GM06990 (cell line): Measurements from ENCODE around the gene ITPRID1.
"Not testable (repeated sequence)": the region's sequence is repeated elsewhere in the genome, so short reads cannot be mapped to it uniquely, and the experiment has no call there.

ENCODE experiments used
- DNase-seq: peaks from one replicate; pipeline ENCODE4 v3.0.0-alpha.2; 2011; ENCODE audit not compliant: insufficient read length; ENCODE audit errors: extremely low read depth
- H3K27me3 ChIP-seq: replicated peaks from 2 replicates; pipeline ENCODE4 v1.6.0; 2011; ENCODE audit warnings: low read length; ENCODE audit not compliant: control insufficient read depth, insufficient read depth
- H3K36me3 ChIP-seq: 2 replicates; pipeline ENCODE4 v1.5.1; 2011; ENCODE audit warnings: low read length; ENCODE audit not compliant: control insufficient read depth, insufficient read depth
- H3K4me3 ChIP-seq: replicated peaks from 2 replicates; pipeline ENCODE4 v1.5.1; 2011; ENCODE audit warnings: low read depth, mild to moderate bottlenecking, control low read depth, low read length
- TF ChIP-seq, protein P1 (sequence below): IDR thresholded peaks from 2 replicates; pipeline ENCODE4 v1.5.1; 2011; ENCODE audit warnings: low read length, control low read depth, mild to moderate bottlenecking, inconsistent platforms; ENCODE audit not compliant: insufficient read depth, poor library complexity, severe bottlenecking

Gene ITPRID1

DNA sequence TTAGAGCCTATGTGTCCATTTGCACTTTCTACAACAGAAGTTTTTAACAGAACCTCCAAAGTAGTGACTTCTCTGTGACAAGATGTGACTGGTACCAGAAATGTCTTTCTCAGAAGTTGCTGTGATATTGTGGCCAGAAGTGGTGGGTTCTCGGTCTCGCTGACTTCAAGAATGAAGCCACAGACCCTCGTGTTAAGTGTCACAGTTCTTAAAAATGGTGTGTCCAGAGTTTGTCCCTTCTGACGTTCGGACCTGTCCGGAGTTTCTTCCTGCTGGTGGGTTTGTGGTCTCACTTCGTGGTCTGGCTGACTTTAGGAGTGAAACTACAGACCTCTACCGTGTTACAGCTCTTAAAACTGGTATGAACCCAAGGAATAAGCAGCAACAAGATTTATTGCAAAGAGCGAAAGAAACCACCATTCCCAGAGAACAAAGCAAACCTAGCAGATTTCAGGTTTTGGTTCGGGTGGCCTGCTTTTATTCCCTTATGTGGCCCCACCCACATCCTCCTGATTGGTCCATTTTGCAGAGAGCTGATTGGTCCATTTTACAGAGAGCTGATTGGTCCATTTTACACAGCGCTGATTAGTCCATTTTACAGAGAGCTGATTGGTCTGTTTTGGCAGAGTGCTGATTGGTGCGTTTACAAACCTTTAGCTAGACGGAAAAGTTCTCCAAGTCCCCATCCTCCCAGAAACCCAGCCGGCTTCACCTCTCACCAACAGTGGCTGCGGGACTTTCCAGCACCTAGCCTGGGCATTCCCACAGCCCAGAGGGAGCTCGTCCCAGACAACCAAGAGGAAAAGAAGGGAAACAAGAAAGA is 3.0 kb downstream of the ITPRID1 start:
- no peaks in the 10 kb centered on the region for H3K36me3 ChIP-seq
- DNase-seq, result no peak
- no peak overlapping the region for H3K4me3 ChIP-seq
- no peaks in the 10 kb centered on the region for H3K27me3 ChIP-seq
- TF ChIP-seq, protein P1, sequence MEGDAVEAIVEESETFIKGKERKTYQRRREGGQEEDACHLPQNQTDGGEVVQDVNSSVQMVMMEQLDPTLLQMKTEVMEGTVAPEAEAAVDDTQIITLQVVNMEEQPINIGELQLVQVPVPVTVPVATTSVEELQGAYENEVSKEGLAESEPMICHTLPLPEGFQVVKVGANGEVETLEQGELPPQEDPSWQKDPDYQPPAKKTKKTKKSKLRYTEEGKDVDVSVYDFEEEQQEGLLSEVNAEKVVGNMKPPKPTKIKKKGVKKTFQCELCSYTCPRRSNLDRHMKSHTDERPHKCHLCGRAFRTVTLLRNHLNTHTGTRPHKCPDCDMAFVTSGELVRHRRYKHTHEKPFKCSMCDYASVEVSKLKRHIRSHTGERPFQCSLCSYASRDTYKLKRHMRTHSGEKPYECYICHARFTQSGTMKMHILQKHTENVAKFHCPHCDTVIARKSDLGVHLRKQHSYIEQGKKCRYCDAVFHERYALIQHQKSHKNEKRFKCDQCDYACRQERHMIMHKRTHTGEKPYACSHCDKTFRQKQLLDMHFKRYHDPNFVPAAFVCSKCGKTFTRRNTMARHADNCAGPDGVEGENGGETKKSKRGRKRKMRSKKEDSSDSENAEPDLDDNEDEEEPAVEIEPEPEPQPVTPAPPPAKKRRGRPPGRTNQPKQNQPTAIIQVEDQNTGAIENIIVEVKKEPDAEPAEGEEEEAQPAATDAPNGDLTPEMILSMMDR, result no peak

DNA sequence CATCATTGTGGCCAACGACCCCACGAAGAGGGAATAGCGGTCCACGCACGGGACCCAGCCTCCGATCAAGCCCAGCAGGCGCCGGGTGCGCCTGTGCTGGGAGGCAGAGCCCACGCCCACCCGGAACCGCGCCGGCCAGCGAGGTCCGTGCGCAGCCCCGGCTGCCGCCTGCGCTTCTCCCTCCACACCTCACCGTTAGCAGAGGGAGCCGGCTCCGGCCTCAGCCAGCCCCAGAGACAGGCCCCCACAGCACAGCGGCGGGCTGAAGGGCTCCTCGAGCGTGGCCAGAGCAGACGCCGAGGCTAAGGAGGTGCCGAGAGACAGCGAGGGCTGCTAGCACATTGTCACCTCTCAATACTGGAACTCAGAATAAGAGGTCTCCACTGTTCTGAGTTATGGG is 3.6 kb downstream of the ITPRID1 start:
- no peak for DNase-seq
- no peaks in the 10 kb centered on the region for H3K36me3 ChIP-seq
- TF ChIP-seq, protein P1, result no peak

DNA sequence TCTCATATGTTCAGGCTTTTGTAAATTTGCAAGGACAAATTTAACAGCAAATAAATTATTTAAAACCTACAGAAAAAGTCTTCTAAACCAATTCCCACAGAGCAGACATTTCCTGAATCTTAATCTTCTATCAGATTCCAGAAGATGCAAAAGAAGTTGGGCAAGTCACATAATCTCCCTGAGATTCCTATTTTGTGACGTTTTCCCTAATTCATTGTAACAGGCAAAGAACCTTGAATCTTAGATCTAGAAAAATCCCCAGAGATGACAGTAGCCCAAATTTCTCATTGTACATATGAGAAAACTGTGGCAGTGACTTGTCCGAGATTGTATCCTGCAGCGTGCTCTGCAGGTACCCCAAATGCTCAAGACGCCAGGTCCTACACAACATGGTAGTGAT is 4.9 kb downstream of the ITPRID1 start:
- Histone ChIP-seq H3K4me3 (no peak overlapping the region), H3K27me3 (no peaks in the 10 kb centered on the region), H3K36me3 (no peaks in the 10 kb centered on the region)
- DNase-seq, result no peak
- TF ChIP-seq, protein P1, result no peak

More for the DNA sequence above, 3.6 kb downstream of the ITPRID1 start:
- Histone ChIP-seq H3K4me3 (no peak overlapping the region), H3K27me3 (no peaks in the 10 kb centered on the region)

DNA sequence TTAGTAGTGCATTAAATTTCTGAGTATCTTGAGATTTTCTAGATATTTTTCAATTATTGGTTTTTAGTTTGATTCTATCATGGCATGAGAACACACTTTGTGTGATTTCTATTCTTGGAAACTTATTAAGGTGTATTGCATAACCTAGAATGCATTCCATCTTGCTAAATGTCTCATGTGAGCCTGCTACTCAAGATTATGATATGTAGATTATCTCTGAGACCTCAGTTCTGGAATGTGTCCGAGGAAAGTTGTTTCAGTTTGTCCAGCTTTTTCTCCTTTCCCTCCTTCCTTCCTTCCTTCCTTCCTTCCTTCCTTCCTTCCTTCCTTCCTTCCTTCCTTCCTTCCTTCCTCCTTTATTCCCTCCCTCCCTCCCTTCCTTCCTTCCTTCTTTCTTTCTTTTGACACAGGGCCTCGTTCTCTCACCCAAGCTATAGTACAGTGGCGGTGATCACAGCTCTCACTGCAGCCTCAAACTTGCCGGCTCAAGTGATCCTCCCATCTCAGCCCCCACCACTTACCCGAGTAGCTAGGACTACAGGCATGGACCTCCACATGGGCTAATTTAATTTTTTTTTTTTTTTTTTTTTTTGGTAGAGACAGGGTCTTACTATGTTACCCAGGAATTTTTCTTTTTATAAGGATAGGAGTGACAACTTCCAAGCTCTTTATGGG is 7.6 kb downstream of the ITPRID1 start:
- no peak overlapping the region for H3K4me3 ChIP-seq
- no peak for DNase-seq
- no peaks in the 10 kb centered on the region for H3K27me3 ChIP-seq
- H3K36me3 ChIP-seq, result no peaks in the 10 kb centered on the region
- TF ChIP-seq, protein P1, result no peak

DNA sequence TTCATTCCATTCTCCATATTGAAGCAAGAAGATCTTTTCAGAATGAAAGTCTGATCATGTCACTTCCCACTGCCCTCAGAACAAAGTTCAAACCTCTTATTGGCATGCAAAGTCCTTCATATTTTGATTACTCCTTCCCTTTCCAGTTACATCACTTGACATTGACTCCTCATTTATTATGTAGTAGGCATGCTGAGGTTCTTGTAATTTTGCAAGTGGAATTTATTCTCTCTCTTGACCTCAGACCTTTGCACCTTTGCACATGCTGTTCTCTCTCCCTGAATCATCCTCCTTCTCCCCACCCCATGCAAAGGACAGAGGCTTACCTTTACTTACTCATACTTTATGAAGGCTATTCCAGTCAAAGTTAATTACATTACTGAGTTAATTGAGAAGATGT is 13.0 kb downstream of the ITPRID1 start:
- no peak overlapping the region for H3K4me3 ChIP-seq
- no peaks in the 10 kb centered on the region for H3K27me3 ChIP-seq
- H3K36me3 ChIP-seq, result no peaks in the 10 kb centered on the region
- DNase-seq, result no peak
- TF ChIP-seq, protein P1, result no peak

DNA sequence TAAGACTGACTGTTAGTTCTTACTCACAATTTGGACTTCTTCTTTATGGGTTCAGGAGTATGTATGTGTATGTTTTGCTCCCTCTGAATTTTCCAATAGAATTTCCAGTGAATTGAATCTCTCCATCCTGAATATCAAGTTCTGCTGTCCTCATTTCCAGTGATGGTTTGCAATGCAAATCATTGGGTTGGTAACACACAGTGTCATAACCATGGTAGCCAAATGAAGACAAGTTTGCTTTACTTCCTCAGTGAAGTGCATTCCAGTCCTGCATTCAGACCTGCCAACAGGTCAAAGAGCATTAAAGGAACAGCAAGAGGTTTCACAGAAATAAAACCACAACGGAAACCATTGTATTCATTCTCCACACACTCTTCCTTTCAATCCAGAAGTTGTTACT is 15.2 kb downstream of the ITPRID1 start:
- TF ChIP-seq, protein P1, result no peak
- Histone ChIP-seq H3K36me3 (no peaks in the 10 kb centered on the region), H3K4me3 (no peak overlapping the region), H3K27me3 (no peaks in the 10 kb centered on the region)
- DNase-seq, result no peak

DNA sequence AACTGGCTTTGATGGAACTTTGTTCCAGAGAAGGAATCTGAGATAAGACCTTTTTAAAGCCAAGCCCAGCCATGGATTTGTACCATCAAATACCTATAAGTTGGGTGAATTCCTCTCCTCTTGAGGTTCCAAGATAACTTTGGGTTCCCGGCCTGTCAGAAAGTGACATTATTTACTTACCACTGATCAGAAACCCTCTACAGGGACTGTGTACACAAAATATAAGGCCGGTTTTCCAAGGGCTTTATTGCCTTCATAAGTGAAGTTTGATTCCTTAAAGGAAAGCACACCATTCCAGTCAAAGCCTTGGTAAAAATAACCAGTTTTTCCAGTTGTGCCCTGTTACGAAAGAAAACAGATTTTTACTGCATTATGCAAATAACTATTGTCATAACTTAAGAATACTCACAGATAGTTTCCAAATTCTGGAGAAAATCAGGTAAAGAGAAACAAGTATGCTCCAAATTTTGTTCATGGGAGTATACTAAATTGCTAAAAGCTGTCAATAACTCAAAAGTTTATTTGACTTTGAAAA is 26.8 kb downstream of the ITPRID1 start:
- H3K36me3 ChIP-seq, H3K27me3 ChIP-seq, DNase-seq, H3K4me3 ChIP-seq: not testable (repeated sequence)
